ENCODE measurements around the gene LRRN3. TPM values are rescaled to one million over a fixed set of nuclear protein-coding genes. Genes with fewer than 3 reads are reported as not detected.

The LRRN3 gene
- total and polyA plus RNA-seq, 2 of the 8 experiments (the other 6 are each of a cell fraction or from before 2014, with no cell fraction given) = 0.20 to 0.32 TPM

DNA sequence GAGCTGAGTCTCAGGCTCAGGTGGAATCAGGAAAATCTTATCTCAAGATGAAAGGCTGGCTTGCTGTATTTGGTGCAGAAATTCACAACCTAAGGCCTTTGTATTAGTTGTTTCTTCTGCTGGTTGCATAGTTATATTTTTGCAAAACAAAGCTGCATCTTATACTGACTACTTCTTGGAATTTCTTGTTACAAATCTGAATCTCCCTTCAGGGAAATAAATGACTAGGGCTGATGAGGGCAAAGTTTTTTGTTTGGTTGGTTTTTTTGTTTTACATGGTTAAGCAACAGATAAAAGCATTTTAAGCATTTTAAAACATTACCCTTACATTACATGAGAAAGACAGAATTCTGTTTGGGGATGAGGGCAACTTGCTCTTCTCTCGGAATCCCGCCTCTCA, 13.9 kb upstream of the LRRN3 start (continued):
- no peak for TF ChIP-seq GTF2F1 (IDR thresholded peaks at IDR 0.05; ENCODE audit: borderline replicate concordance, low read depth, low read length)

Data from H1 (cell line).